ENCODE data around the gene TPSG1.

GRCh38 chr16:1209081-1209480 is 16.0 kb downstream of the TPSG1 start:
- no peak for TF ChIP-seq CTCF (conservative IDR thresholded peaks at IDR 0.05)
- TF ChIP-seq ZFX (IDR thresholded peaks at IDR 0.05), result no peak
